ENCODE data around the gene TBC1D8B.

TBC1D8B gene

GRCh38 chrX:106899276-106899675 lies 96.8 kb downstream of the TBC1D8B start:
- H3K9me3 ChIP-seq (ENCODE audit: low read length): no peaks in the 10 kb centered on the region
- H3K4me1 ChIP-seq (ENCODE audit: insufficient read depth, low read length): no peaks in the 10 kb centered on the region
- no peak overlapping the region for H3K4me3 ChIP-seq (ENCODE audit: low read depth in 1 of 2, low read length in 2 of 2)
- no peak overlapping the region for H3K9ac ChIP-seq (ENCODE audit: low read length)
- no peak overlapping the region for H3K27ac ChIP-seq (ENCODE audit: low read depth, low read length)
- peaks cover 6 to 11% of the 10 kb centered on the region in 2 donors for H3K27me3 ChIP-seq (ENCODE audit: control insufficient read depth in 1 of 2, insufficient read depth in 2 of 2, low read length in 2 of 2)
- H3K36me3 ChIP-seq (ENCODE audit: insufficient read depth, low read length): no peaks in the 10 kb centered on the region

DNA sequence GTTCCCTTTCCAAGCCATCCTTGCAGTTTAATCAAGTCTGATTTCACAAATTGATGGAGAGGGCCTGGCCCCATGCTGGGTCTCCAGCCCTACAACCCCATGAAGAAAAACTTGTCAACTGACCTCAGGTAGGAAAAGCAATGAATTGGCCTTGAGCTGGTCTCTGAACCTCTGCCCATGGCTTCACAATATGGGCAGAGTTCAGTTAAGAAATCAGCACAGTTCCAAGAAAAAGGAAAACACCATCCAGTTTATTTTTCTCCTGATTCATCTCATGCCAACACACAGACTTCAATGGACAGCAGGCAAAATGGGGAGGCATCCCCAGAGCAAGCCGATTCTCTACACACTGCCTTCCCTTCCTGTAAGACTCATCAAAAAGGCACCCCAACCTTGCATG lies 97.4 kb downstream of the TBC1D8B start:
- Histone ChIP-seq H3K36me3 (ENCODE audit: insufficient read depth, low read length) (no peaks in the 10 kb centered on the region), H3K27ac (ENCODE audit: low read depth, low read length) (no peak overlapping the region), H3K4me3 (ENCODE audit: low read depth in 1 of 2, low read length in 2 of 2) (no peak overlapping the region), H3K9ac (ENCODE audit: low read length) (no peak overlapping the region), H3K27me3 (ENCODE audit: control insufficient read depth in 1 of 2, insufficient read depth in 2 of 2, low read length in 2 of 2) (peaks cover 6 to 11% of the 10 kb centered on the region in 2 donors), H3K4me1 (ENCODE audit: insufficient read depth, low read length) (no peaks in the 10 kb centered on the region), H3K9me3 (ENCODE audit: low read length) (no peaks in the 10 kb centered on the region)

DNA sequence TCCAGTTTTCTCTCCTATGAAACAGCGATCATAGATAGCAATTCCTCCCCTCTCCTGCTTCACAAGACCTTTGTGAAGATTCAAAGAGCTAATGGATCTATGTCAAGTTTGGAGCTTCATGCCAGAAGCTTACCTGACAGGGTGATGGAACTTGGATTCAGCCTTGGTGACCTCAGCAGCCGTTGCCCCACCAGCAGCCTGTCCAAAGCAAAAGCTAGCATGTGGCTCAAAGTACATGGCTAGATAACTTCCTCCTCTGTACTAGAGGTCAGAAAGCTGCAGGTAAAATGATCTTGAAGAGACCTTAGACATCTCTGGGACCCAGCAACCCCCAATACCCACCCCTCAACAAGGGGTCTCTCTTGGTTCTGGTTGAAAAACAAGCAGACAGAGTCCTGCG lies 98.9 kb downstream of the TBC1D8B start:
- no peak overlapping the region for H3K9ac ChIP-seq (ENCODE audit: low read length)

DNA sequence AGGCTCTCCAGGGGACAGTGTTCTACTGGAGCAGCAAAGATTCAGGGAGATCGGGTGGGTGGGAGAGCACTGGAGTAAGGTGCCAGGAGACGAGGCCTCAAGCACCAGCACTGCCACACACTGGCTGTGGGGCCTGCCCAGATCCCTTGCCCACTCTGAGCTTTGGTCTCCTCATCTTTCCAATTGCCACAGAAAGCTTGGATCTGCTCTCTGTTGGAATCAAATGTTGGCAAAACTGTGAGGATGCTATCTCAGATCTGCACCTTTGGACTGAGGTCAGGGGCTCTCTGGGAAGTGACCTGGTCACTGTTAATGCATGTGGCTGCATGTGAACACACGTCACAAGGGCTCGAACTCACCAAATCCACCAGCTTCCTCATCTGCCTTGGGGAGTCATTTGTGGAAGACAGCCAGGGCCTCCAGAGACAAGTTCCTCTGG lies 99.3 kb downstream of the TBC1D8B start:
- H3K4me1 ChIP-seq (ENCODE audit: insufficient read depth, low read length): peaks cover 11% of the 10 kb centered on the region
- peaks cover 6 to 8% of the 10 kb centered on the region in 2 donors for H3K27me3 ChIP-seq (ENCODE audit: control insufficient read depth in 1 of 2, insufficient read depth in 2 of 2, low read length in 2 of 2)
- no peak overlapping the region for H3K27ac ChIP-seq (ENCODE audit: low read depth, low read length)
- H3K36me3 ChIP-seq (ENCODE audit: insufficient read depth, low read length): no peaks in the 10 kb centered on the region
- no peak overlapping the region for H3K4me3 ChIP-seq (ENCODE audit: low read depth in 1 of 2, low read length in 2 of 2)
- H3K9ac ChIP-seq (ENCODE audit: low read length): no peak overlapping the region
- no peaks in the 10 kb centered on the region for H3K9me3 ChIP-seq (ENCODE audit: low read length)

More for the DNA sequence above, 98.9 kb downstream of the TBC1D8B start:
- Histone ChIP-seq H3K27me3 (ENCODE audit: control insufficient read depth in 1 of 2, insufficient read depth in 2 of 2, low read length in 2 of 2) (peaks cover 6 to 11% of the 10 kb centered on the region in 2 donors), H3K9me3 (ENCODE audit: low read length) (no peaks in the 10 kb centered on the region), H3K36me3 (ENCODE audit: insufficient read depth, low read length) (no peaks in the 10 kb centered on the region), H3K27ac (ENCODE audit: low read depth, low read length) (no peak overlapping the region), H3K4me3 (ENCODE audit: low read depth in 1 of 2, low read length in 2 of 2) (no peak overlapping the region), H3K4me1 (ENCODE audit: insufficient read depth, low read length) (peaks cover 11% of the 10 kb centered on the region)

DNA sequence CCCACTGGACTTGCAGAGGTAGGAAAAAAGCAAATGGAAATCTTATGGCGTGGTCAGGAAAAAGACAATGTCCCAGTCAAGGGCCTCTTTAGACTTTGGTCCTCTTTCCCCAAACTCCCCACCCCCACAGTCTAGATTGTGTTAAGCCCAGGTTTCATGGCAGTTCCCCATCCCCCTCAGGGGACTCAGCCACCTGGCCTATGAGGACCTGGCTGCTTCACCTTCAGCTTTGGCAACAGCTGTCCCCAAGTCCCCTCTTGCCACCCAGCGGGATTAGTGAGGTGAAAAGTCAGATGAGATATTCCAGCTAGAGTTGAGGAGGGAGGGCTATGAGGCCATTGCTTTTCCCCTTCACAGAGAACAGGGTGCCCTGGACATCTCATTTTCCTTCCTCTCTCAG lies 100.2 kb downstream of the TBC1D8B start:
- Histone ChIP-seq H3K27me3 (ENCODE audit: control insufficient read depth in 1 of 2, insufficient read depth in 2 of 2, low read length in 2 of 2) (no peaks in the 10 kb centered on the region), H3K27ac (ENCODE audit: low read depth, low read length) (no peak overlapping the region)

DNA sequence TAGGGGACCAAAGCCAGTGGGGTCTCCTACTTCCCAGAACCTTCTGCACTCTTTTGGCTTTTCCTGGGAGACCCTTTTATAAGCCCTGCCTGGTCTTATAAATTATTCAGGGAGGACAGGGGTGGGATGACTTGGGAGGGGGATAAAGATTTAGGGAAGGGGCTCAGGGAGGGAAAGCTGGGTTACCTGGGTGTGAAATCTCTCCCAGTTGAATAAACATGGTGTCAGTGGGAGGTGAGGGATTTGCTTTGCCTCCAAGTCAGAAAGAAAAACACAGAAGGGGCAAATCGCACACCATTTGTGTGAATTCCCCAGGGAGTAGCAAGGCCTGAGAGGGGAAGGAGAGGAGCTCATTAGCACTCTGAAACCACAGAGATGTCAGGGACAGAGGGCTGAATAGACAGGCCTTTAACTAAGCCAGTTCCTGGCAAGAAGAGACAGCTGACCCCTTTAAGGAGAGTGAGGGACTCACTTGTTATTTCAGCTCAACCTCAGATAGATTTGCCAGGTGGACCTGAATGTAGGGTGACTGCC lies 100.9 kb downstream of the TBC1D8B start, which contains the start of gene RIPPLY1:
RIPPLY1 (minus strand) TSS at position 51 of the 534 bp plus-strand sequence. CDS start 54 bp downstream, outside the sequence.
- Histone ChIP-seq H3K27me3 (ENCODE audit: control insufficient read depth in 1 of 2, insufficient read depth in 2 of 2, low read length in 2 of 2) (no peaks in the 10 kb centered on the region), H3K9me3 (ENCODE audit: low read length) (no peaks in the 10 kb centered on the region), H3K36me3 (ENCODE audit: insufficient read depth, low read length) (no peaks in the 10 kb centered on the region), H3K27ac (ENCODE audit: low read depth, low read length) (no peak within 1 kb of the TSS), H3K9ac (ENCODE audit: low read length) (no peak within 1 kb of the TSS), H3K4me3 (ENCODE audit: low read depth in 1 of 2, low read length in 2 of 2) (no peak within 1 kb of the TSS), H3K4me1 (ENCODE audit: insufficient read depth, low read length) (peaks cover 11% of the 10 kb centered on the region)

More for the DNA sequence above, 100.2 kb downstream of the TBC1D8B start:
- no peak overlapping the region for H3K9ac ChIP-seq (ENCODE audit: low read length)
- no peaks in the 10 kb centered on the region for H3K36me3 ChIP-seq (ENCODE audit: insufficient read depth, low read length)
- peaks cover 11% of the 10 kb centered on the region for H3K4me1 ChIP-seq (ENCODE audit: insufficient read depth, low read length)
- no peak overlapping the region for H3K4me3 ChIP-seq (ENCODE audit: low read depth in 1 of 2, low read length in 2 of 2)
- no peaks in the 10 kb centered on the region for H3K9me3 ChIP-seq (ENCODE audit: low read length)

GRCh38 chrX:106903856-106904528 lies 101.5 kb downstream of the TBC1D8B start:
- Histone ChIP-seq H3K9me3 (ENCODE audit: low read length) (no peaks in the 10 kb centered on the region), H3K27me3 (ENCODE audit: control insufficient read depth in 1 of 2, insufficient read depth in 2 of 2, low read length in 2 of 2) (no peaks in the 10 kb centered on the region), H3K9ac (ENCODE audit: low read length) (no peak overlapping the region), H3K4me1 (ENCODE audit: insufficient read depth, low read length) (peaks cover 11% of the 10 kb centered on the region), H3K36me3 (ENCODE audit: insufficient read depth, low read length) (no peaks in the 10 kb centered on the region), H3K4me3 (ENCODE audit: low read depth in 1 of 2, low read length in 2 of 2) (no peak overlapping the region), H3K27ac (ENCODE audit: low read depth, low read length) (no peak overlapping the region)

GRCh38 chrX:106905064-106905708 lies 102.7 kb downstream of the TBC1D8B start:
- Histone ChIP-seq H3K9ac (ENCODE audit: low read length) (no peak overlapping the region), H3K27me3 (ENCODE audit: control insufficient read depth in 1 of 2, insufficient read depth in 2 of 2, low read length in 2 of 2) (no peaks in the 10 kb centered on the region), H3K9me3 (ENCODE audit: low read length) (no peaks in the 10 kb centered on the region), H3K27ac (ENCODE audit: low read depth, low read length) (no peak overlapping the region), H3K4me1 (ENCODE audit: insufficient read depth, low read length) (peaks cover 11% of the 10 kb centered on the region), H3K36me3 (ENCODE audit: insufficient read depth, low read length) (no peaks in the 10 kb centered on the region), H3K4me3 (ENCODE audit: low read depth in 1 of 2, low read length in 2 of 2) (no peak overlapping the region)

DNA sequence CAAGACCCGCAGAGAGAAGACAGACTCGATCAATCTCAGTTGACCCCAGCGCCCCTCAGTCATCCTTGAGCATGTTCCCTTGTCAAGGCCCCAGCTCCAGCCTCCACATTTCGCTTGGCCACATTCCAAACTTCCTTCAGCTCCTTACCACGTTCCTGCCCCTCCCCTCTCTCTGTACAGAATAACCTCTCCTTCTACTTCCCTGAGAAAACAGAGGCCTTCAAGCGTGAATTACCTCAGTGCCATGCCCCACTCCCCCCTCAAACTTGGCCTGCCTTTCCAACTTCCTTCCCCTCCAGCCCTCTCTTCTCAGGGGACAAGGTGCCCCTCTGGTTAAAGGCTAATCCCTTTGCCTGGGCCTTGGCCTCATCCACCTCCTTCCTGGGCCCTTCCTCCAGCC lies 103.9 kb downstream of the TBC1D8B start:
- no peaks in the 10 kb centered on the region for H3K9me3 ChIP-seq (ENCODE audit: low read length)
- no peak overlapping the region for H3K4me3 ChIP-seq (ENCODE audit: low read depth in 1 of 2, low read length in 2 of 2)
- no peaks in the 10 kb centered on the region for H3K36me3 ChIP-seq (ENCODE audit: insufficient read depth, low read length)
- no peaks in the 10 kb centered on the region for H3K27me3 ChIP-seq (ENCODE audit: control insufficient read depth in 1 of 2, insufficient read depth in 2 of 2, low read length in 2 of 2)
- peaks cover 11% of the 10 kb centered on the region for H3K4me1 ChIP-seq (ENCODE audit: insufficient read depth, low read length)
- no peak overlapping the region for H3K9ac ChIP-seq (ENCODE audit: low read length)
- H3K27ac ChIP-seq (ENCODE audit: low read depth, low read length): no peak overlapping the region

- Histone ChIP-seq H3K9me3 (ENCODE audit: low read length) (no peaks in the 10 kb centered on the region), H3K27me3 (ENCODE audit: control insufficient read depth in 1 of 2, insufficient read depth in 2 of 2, low read length in 2 of 2) (no peaks in the 10 kb centered on the region), H3K9ac (ENCODE audit: low read length) (no peak overlapping the region), H3K27ac (ENCODE audit: low read depth, low read length) (no peak overlapping the region), H3K36me3 (ENCODE audit: insufficient read depth, low read length) (no peaks in the 10 kb centered on the region), H3K4me1 (ENCODE audit: insufficient read depth, low read length) (no peaks in the 10 kb centered on the region), H3K4me3 (ENCODE audit: low read depth in 1 of 2, low read length in 2 of 2) (no peak overlapping the region)
Measured at GRCh38 chrX:106912864-106913263, 110.4 kb downstream of the TBC1D8B start.

DNA sequence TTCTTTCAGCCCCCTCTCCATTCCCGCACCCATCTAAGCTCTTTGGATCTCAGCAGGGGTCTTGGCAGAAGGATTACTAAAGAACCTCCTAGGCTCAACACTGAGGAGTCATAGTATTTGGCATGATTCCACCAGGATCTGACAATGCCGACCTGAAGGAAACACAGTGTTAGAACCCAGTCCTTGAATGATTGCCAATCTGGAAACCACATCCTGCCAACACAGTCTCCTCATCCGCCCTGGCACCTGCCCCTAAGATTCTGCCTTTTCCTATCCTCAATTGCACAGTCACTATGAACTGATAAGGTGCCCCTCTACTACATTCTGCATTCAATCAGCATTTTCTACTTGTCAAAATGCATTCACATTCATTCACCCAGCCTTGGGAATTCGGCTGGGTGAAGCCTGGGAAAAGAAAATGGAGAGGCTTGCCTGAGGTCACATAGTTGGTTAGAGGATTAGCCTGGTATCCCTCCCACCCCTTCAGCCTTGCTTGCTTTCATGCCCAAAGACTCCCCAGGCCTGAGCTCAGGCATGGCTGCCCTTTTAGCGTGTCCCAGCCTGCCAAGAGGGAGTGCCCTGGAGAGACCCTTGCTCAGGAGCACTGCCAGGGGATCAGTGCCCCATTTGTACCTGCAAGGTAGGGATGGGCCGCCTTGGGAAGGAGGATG lies 115.5 kb downstream of the TBC1D8B start:
- no peak overlapping the region for H3K27ac ChIP-seq (ENCODE audit: low read depth, low read length)
- no peaks in the 10 kb centered on the region for H3K27me3 ChIP-seq (ENCODE audit: control insufficient read depth in 1 of 2, insufficient read depth in 2 of 2, low read length in 2 of 2)

More for the DNA sequence above, 115.5 kb downstream of the TBC1D8B start:
- Histone ChIP-seq H3K4me1 (ENCODE audit: insufficient read depth, low read length) (no peaks in the 10 kb centered on the region), H3K9me3 (ENCODE audit: low read length) (no peaks in the 10 kb centered on the region), H3K36me3 (ENCODE audit: insufficient read depth, low read length) (no peaks in the 10 kb centered on the region), H3K4me3 (ENCODE audit: low read depth in 1 of 2, low read length in 2 of 2) (no peak overlapping the region), H3K9ac (ENCODE audit: low read length) (no peak overlapping the region)

Data from muscle layer of colon (tissue), 2 donors.